GM21390 (cell line): ENCODE measurements around the gene KCNH1.
"Not testable (repeated sequence)": the region's sequence is repeated elsewhere in the genome, so short reads cannot be mapped to it uniquely, and the experiment has no call there.

Experiments used
- ATAC-seq: cut with Tn5 transposase; IDR thresholded peaks from one replicate; pipeline ENCODE4 v1.9.1; 2021; ENCODE audit not compliant: unreplicated experiment

The KCNH1 gene

DNA sequence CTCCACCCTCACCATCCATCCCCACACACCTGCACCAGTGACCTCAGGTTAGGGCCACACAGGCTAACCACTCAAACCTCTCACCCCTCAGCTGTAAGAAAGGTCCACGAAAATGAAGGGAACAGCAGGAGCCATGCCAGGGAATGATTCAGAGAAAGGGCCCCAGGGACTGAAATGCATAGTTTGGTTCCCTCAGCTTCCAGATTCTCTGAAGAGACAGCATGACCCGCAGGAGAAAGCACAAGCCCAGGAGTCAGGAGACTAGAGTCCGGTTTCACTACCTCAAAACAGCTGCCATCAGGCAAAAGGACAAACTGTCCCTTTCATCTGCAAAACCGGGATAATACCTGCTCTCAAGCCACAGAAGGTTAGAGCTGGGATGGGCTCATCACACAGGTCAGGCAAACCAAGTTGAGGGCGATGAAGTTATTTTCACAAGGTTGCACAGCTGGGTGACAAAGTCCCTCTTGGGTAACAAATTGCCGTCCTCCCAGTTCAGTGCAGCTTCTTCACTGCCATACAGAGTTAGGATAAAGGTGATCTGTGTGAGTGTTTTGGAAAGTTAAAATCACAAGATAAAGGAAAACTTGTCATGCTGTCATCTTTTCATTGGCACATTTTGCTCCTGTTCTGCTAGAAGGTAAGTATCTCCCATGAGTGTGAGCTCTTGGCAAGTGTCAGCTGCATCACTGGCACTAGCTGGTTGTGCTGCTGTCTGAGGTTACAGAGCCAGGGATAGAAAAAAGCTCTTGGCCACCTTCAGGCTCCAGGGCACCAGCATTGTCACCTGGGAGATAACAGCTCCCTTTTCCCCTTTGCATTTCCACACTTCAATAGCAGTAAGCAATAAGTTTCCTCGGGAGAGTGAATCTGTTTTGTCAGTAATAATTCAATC is 120.4 kb downstream of the KCNH1 start:
- no peak for ATAC-seq

DNA sequence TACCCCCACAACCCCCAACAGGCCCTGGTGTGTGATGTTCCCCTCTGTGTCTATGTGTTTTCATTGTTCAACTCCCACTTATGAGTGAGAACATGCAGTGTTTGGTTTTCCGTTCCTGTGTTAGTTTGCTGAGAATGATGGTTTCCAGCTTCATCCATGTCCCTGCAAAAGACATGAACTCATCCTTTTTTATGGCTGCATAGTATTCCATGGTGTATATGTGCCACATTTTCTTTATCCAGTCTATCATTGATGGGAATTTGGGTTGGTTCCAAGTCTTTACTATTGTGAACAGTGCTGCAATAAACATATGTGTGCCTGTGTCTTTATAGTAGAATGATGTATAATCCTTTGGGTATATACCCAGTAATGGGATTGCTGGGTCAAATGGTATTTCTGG is 122.8 kb downstream of the KCNH1 start:
- ATAC-seq = not testable (repeated sequence)

DNA sequence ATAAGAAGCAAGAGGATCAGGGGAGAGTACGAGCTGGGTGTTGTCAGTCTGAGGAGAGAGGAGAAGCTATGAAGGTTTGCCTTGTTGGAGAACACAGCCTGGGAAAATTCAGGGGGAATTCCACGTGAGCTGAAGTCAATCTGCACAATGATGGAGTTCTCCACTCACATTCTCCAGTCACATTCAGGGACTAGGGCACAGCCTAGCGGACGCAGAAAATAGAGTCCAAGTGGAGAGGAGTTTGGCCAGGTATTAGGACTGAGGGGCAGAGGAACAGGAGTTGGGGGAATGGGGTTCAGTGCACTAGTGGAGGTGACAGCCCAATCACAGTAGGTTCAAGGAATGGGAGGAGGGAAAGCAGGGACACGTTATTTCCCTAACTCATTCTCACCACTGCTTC is 124.0 kb downstream of the KCNH1 start:
- no peak for ATAC-seq

DNA sequence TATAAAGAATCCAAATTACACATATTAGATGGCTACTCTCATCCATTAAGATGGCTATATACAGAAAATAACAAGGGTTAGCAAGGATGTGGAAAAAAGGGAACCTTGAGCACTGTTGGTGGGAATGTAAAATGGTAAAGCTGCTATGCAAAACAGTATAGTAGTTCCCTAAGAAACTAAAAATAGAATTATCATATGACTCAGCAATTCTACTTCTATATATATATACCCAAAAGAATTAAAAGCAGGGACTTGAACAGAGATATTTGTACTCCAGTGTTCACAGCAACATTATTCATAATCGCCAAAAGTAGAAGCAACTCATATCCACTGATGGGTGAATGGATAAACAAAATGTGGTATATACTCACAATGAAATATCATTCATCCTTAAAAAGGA is 126.1 kb downstream of the KCNH1 start:
- ATAC-seq = no peak

DNA sequence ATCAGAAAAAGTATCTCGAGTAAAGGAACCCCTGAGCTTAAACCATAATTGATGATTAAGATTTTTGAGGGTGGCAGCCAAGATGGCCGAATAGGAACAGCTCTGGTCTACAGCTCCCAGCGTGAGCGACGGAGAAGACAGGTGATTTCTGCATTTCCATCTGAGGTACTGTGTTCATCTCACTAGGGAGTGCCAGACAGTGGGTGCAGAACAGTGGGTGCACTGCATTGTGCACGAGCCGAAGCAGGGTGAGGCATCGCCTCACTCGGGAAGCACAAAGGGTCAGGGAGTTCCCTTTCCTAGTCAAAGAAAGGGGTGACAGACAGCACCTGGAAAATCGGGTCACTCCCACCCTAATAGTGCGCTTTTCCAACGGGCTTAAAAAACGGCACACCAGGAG is 138.0 kb downstream of the KCNH1 start:
- not testable (repeated sequence) for ATAC-seq

DNA sequence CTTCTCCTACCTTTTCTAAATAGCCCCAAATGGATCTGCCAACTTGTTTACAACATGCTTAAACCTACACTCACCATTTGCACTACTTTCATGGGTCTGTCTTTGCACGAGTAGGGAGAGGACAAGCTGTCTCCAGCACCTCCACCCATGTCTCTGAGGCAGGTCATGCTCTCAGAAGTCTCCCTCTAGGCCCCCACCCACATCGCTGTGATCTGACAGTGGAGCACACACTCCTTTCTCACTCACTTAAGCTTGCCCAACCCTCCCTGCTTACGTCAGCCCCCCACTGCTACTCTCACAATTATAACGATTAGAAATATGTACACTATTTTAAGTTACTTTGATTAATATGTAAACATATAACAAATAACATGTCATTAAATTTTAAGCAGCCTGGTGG is 141.1 kb downstream of the KCNH1 start:
- no peak for ATAC-seq

DNA sequence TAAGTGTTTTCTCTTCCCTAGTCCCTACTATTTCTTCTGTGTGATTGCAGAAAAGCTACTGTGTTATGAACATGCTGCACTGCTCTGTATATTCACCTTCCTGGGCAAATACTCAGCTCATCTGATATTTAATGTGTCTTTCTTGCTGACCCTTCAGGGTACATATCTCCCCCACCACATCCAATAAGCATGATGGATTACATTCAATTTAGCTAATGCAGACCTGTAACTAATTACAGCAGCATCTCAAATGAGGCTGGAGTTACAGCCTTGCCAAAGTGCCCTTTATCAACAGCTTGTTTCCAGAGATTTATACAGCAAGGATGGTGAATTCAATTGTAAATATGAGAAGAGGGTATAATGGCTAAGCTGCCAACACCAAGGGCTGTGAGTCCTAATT is 144.0 kb downstream of the KCNH1 start:
- ATAC-seq = no peak

DNA sequence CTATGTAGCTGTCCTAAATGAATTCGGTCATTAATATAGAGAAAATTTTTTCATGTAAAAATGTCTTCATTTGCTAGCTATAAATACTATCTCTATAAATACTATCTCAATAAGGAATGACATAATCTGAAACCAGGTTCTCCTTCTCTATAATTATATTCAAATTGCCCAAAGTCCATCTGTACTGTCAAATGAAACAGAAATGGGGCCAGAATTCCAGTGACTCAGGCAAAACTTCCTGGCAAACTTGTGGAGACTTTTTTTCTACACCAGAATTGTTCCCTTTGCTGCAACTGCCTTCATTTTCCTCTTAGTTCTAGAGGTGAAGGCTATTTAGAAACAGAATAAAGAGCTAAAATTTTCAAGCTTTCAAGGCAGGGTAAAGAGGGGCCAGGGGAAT is 152.5 kb downstream of the KCNH1 start:
- ATAC-seq = no peak

DNA sequence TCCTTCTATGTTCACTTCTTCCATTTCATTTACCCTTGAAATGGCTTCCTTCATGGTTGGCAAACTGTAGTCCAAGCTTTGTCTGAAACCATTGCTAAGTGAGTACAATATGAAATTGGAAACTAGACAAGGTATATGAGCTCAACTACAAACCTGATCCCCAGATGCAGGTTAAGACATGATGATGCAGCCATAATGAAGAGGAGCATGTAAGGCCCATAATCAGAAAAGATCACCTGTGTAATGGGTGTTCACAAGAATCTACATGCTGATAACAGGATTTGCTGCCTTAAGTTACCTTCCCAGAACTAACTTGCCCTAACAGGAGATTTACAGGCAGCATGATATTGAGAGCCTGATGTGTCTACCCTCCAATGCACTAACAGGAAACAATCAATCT is 153.9 kb downstream of the KCNH1 start:
- ATAC-seq = no peak

DNA sequence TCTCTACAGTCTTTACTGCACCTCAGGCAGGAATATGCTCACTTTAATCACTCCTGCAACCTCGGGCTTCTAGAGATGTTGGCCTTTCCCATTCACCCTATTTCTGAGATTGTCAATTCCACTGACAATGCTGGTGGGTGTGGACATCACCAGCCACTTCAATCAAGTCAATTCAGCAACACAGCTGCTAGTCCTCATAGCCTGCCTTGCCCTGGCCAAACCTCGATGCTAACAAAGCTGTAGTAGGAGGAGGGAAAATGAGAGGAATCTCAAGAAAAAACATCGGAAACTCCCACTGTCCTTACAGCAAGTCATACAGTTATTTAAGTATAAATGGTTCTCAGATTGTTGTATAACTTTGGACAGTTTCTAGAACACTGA is 155.0 kb downstream of the KCNH1 start:
- ATAC-seq = no peak

DNA sequence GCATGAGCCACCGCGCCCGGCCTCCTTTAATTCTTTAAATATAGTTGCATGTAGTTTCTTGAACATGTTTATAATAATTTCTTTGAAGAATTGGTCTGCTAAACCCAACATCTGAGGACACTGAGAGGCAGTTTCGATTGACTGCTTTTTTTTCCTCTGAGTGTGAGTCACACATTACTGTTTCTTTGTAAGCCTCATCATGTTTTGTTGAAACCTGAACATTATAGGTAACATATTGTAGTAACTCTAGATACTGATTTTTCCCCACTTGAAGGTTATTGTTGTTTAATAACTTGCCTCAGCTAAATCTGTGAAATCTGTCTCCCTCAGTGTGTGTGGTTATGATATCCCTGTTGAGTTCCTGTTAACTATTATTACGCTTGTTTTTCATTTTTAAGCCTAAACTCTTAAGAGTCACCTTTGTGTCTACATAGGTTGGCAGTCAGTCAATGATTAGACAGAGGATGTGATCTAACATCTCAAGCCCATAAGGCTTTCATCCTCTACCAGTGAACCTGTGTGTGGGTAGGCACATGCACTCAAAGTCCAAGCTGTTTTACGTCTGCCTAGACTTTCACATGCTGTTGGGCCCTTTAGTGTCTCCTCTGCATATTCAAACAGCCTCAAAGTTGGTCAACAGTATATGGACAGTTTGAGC is 155.5 kb downstream of the KCNH1 start:
- ATAC-seq = no peak

DNA sequence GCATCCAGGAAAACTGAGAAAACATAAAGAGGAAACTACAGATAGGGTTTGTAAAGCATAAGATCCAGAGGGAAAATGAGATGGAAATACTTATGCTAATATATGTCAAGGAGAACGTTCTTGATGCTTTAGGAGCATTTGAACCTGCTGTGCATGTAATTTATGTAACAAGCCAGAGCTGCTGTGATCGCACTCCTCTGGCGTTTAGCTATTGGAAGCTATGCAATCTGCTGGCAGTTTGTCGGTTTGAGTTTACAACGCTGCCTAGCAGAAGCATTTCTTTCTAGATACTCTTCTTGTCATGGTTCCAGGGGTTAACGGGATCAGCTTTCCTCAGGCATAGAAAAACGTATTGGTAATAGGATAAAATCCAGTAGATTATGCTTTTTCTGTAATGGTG is 182.7 kb downstream of the KCNH1 start:
- ATAC-seq = no peak

DNA sequence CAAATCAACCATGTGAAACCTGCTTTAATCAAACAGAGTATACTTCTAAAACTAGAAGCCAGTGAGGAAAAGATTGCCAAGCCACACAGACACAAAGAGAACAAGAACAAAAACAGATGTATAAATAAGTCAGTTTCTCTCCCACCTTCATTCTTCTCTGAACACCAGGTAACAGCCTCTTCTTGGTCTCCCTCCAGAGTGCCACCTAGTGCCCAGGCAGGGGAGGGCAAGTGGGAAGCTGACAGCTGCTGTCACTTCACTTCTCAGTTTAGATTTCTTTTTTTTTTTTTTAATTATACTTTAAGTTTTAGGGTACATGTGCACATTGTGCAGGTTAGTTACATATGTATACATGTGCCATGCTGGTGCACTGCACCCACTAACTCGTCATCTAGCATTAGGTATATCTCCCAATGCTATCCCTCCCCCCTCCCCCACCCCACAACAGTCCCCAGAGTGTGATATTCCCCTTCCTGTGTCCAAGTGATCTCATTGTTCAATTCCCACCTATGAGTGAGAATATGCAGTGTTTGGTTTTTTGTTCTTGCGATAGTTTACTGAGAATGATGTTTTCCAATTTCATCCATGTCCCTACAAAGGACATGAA is 183.9 kb downstream of the KCNH1 start:
- ATAC-seq = peak; percentile 86

DNA sequence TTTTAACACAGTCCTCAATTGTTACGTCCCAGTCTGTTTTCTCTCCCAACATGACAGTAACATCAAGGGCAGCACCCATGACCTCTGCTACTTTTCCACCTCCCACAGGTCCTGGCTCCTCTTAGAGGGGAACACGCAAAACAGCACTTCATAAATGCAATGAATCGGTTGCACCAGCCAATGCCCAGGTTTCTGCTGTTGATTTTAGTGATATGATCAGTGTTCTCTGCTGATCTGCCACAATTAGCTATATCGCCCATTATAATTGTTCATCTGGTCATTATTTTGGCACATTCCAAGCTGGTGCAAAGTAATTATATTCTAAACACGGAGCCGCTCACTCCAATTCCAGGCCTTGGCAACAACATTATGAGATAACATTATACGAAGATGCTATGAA is 184.5 kb downstream of the KCNH1 start:
- no peak for ATAC-seq

DNA sequence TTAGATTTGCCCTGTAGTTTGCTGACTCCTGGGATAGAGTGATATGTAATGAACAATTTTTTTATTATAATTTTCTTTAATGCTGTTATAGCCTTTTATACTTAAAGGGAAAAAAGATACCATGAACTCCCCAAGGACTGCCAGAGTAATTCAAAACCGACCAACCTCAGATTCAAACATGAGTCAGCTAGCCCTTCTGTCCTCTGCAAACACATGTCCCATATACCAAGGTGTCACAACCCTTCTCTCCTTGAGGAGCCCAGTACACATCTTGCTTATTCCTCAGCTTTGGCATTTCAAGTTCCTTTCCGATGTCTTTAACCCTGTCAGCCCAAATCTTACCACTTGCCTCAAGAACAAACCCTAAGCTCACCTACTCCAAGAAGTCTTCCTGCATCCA is 184.9 kb downstream of the KCNH1 start:
- no peak for ATAC-seq

DNA sequence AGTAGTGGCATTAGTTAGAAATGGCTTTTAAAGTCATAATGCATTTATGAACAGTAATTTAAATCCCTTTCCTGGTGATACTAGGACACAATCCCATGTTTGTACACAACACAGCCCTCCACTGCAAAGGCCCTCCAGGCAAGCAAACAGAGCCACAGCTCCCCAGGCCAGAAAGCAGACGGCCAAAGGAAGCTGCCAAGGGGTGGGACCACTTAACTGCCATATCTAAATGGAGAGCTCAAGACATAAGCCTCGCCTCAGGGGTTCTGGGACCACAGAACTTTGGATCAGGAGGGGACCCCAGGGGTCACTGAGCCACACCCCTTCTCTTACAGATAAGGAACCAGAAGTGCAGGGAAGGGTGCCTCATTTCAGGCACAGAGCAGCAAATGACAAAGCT is 189.7 kb downstream of the KCNH1 start:
- ATAC-seq = no peak

DNA sequence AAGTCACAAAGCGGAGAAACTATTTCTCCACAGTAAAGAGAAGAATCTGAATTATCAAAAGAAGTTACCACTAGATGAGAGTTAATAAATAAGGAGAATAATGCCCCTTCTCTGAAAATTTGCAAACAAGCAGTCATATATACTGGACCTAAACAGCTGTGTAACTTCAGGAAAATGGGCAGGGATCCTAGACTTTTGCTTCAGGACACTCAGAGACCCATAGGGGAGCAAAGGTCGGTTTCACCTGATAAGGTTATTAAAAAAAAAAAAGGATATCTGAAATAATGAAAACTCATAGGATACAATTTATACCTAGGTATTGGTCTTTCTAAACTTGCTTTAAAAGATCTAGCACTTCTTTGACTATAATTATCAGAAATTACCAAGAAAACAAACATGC is 191.4 kb downstream of the KCNH1 start:
- no peak for ATAC-seq

DNA sequence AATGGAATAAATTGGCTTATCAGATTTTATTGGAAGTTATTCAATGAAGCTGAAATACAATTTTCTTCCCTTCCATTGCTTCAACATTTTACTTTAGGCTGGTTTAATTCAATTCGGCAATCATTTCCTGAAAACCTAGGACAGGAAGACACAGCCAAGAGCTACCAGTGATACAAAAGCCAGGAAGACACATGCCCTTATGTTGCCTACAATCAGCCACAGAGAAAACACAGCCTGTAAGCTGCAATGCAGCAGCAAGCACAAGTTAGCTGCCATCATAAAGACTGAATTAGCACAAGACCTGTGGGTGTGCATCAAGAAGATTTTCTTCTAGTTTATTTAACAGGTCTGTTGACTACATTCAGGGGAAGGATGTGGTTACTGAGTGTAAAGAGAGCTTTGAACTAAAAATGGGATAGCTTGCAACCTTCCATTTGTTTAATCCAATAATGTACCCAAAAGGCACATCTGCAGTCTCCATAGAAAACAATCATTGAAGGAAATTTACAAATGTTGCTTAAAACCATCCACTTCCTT is 193.8 kb downstream of the KCNH1 start:
- no peak for ATAC-seq

DNA sequence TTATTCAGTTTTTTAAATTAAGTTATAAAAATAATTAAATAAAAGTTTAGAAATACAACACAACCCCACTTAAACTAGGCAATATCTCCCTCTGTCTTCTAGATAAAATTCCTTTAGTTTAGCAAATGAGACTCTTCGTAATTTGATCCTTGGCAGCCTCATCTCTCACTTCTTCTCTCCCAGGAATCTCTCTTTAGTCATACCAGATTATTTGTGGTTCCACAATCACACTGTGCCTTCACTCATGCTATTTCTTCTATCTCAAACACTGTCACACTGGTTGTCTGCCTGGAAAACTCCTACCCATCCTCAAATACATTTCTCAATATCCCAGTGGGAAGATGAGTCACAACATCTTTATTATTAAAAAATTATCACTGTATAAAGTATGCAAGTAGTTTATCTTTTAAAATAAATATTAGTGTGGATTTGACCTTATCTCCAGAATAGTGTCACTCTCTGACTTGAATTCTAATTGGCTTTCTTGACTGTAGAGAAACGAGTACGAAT is 195.5 kb downstream of the KCNH1 start:
- no peak for ATAC-seq

DNA sequence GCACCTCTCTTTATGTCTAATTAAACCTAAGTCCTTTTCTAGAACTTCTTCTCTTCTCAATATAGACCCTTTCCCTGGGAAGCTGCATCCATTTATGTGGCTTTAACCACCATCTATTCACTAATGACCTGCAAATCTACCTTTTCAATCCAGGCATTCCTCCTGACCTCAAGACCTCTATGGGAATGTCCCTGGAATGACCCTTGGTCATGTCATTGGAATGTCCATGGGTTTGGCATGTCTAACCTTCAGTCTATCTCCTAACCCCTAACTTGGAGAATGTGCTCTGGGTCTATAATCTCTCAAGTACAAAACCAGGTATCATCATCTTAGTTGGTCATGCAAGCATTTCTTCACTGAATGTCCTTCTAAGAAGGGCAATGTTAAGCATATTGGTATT is 196.1 kb downstream of the KCNH1 start:
- ATAC-seq = no peak

DNA sequence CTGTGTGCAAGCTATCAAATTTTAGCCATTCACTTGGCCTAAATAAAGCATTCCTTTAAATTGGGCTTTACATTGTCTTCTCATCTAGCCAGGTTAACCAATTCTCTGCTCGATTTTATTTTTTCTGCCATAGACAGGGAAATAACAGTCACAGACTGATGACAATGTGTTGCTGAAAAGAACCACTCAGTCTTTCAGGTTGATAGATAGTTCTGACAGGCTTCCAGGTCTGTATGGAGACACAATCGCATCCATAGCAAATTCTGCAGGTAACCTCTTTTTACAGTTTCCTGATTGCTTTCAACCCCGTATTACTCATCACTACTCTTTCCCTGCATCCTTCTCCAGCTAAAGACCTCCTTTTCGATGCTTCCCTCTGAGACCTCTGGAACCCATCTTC is 198.0 kb downstream of the KCNH1 start:
- no peak for ATAC-seq

DNA sequence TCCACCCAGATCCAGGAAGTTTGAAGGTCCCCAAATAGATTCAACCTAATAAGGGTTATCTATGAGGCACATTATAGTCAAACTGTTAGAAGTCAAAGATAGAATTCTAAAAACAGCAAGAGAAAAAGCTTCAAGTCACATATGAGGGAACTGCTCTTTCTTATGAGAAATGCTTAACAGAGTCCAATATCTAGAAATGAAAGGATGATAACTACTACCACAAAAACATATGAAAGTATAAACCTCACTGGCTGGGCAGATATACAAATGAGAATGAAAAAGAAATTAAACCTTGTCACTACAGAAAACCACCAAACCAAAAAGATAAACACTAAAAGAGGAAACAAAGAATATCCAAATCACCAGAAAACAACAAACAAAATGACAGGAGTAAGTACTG is 201.8 kb downstream of the KCNH1 start:
- no peak for ATAC-seq
